NT2/D1 (cell line): ENCODE measurements around the gene ZAR1L.

Experiments used
- DNase-seq: peaks from one replicate; pipeline ENCODE4 v3.0.0-alpha.2; 2011; ENCODE audit warnings: low read depth, low spot score
- H3K27me3 ChIP-seq: 2 replicates; pipeline ENCODE4 v1.6.0; 2011; ENCODE audit warnings: mild to moderate bottlenecking; ENCODE audit not compliant: insufficient read length, insufficient read depth
- H3K36me3 ChIP-seq: 2 replicates; pipeline ENCODE4 v1.6.1; 2011; ENCODE audit warnings: mild to moderate bottlenecking, low read length, mixed read lengths; ENCODE audit not compliant: insufficient read depth, insufficient read length
- H3K4me1 ChIP-seq: 2 replicates; pipeline ENCODE4 v1.5.1; 2011; ENCODE audit not compliant: insufficient read depth, insufficient read length
- H3K4me3 ChIP-seq: 2 replicates; pipeline ENCODE4 v1.5.1; 2011; ENCODE audit warnings: low read depth; ENCODE audit not compliant: insufficient read length
- H3K9ac ChIP-seq: 2 replicates; pipeline ENCODE4 v1.6.0; 2011; ENCODE audit warnings: low read depth; ENCODE audit not compliant: insufficient read length
- H3K9me3 ChIP-seq: 2 replicates; pipeline ENCODE4 v1.5.1; 2011; ENCODE audit warnings: mild to moderate bottlenecking, low read length; ENCODE audit not compliant: insufficient read depth
- SUZ12 ChIP-seq: IDR thresholded peaks from 2 replicates; pipeline ENCODE4 v1.6.1; 2011; ENCODE audit not compliant: insufficient read length, insufficient read depth; ENCODE audit errors: extremely low read depth
- YY1 ChIP-seq: IDR thresholded peaks from 2 replicates; pipeline ENCODE4 v1.6.1; 2011; ENCODE audit not compliant: insufficient read length, insufficient read depth
- ZNF274 ChIP-seq: IDR thresholded peaks from 2 replicates; pipeline ENCODE4 v1.6.1; 2011; ENCODE audit warnings: mild to moderate bottlenecking, low read depth, low read length

The ZAR1L gene

GRCh38 chr13:32262619-32263018 lies 52.5 kb downstream of the ZAR1L start:
- H3K4me1 ChIP-seq = no peaks in the 10 kb centered on the region
- no peaks in the 10 kb centered on the region for H3K9me3 ChIP-seq
- no peak for TF ChIP-seq YY1
- TF ChIP-seq SUZ12 = no peak
- TF ChIP-seq ZNF274 = no peak
- no peaks in the 10 kb centered on the region for H3K36me3 ChIP-seq
- no peak overlapping the region for H3K4me3 ChIP-seq
- no peak overlapping the region for H3K9ac ChIP-seq
- no peak for DNase-seq
- no peaks in the 10 kb centered on the region for H3K27me3 ChIP-seq

GRCh38 chr13:32262165-32262564 lies 53.0 kb downstream of the ZAR1L start:
- Histone ChIP-seq H3K9me3 (no peaks in the 10 kb centered on the region), H3K27me3 (no peaks in the 10 kb centered on the region), H3K4me1 (no peaks in the 10 kb centered on the region), H3K36me3 (no peaks in the 10 kb centered on the region), H3K4me3 (no peak overlapping the region), H3K9ac (no peak overlapping the region)
- no peak for DNase-seq
- TF ChIP-seq YY1 = no peak
- no peak for TF ChIP-seq SUZ12
- no peak for TF ChIP-seq ZNF274

- no peak for TF ChIP-seq ZNF274
- no peak for TF ChIP-seq YY1
- no peak for TF ChIP-seq SUZ12
- H3K9ac ChIP-seq = no peak overlapping the region
- DNase-seq = no peak
- no peaks in the 10 kb centered on the region for H3K27me3 ChIP-seq
- no peaks in the 10 kb centered on the region for H3K9me3 ChIP-seq
- no peaks in the 10 kb centered on the region for H3K36me3 ChIP-seq
- no peak overlapping the region for H3K4me3 ChIP-seq
- no peaks in the 10 kb centered on the region for H3K4me1 ChIP-seq
Measured at GRCh38 chr13:32261567-32261966, 53.6 kb downstream of the ZAR1L start.

DNA sequence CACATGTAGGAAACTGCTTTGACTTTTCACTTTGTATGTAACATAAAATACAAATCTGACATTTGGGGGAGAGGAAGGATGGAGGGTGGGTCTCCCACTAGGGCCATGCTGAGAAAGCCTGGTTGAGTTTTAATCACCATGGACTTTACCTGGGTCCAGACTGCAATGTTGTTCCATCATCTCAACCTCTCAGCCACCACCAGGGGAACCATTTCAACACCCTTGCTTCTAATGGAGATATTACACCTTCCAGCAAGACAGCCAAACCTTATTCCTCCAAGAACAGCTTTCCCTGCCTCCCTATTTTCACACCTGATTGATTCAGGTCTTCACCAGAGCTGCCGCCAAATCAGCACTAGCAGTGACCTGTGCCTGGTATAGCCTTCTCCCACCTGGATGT lies 56.0 kb downstream of the ZAR1L start:
- Histone ChIP-seq H3K4me3 (no peak overlapping the region), H3K36me3 (no peaks in the 10 kb centered on the region), H3K9me3 (no peaks in the 10 kb centered on the region), H3K9ac (no peak overlapping the region), H3K4me1 (no peaks in the 10 kb centered on the region), H3K27me3 (no peaks in the 10 kb centered on the region)
- DNase-seq = no peak
- TF ChIP-seq SUZ12 = no peak

DNA sequence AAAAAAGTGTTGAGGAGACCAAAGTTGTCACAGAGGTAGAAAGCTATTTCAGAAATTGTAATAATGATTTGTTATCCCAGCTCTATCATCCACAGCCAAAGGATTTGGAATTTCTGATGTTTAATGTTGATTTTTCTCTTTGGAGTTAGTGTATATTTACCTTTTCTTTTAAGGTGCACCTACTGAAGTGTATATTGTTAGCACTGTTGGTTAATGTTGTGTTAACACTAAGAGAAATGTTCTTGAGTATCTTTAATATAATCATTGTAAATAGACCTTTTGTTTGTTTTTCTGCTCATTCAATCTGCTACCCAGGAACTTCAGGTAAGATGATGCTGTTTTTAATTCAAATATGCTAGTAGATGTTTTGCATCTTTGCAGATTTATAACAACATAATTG lies 57.5 kb downstream of the ZAR1L start:
- no peak for TF ChIP-seq ZNF274
- no peak for TF ChIP-seq SUZ12
- no peak for TF ChIP-seq YY1
- H3K36me3 ChIP-seq = no peaks in the 10 kb centered on the region
- H3K9me3 ChIP-seq = no peaks in the 10 kb centered on the region
- no peak overlapping the region for H3K9ac ChIP-seq
- no peak for DNase-seq
- no peaks in the 10 kb centered on the region for H3K27me3 ChIP-seq
- H3K4me3 ChIP-seq = no peak overlapping the region
- H3K4me1 ChIP-seq = no peaks in the 10 kb centered on the region

GRCh38 chr13:32256243-32256642 lies 58.9 kb downstream of the ZAR1L start:
- Histone ChIP-seq H3K4me3 (no peak overlapping the region), H3K36me3 (no peaks in the 10 kb centered on the region), H3K27me3 (no peaks in the 10 kb centered on the region), H3K9me3 (no peaks in the 10 kb centered on the region), H3K9ac (no peak overlapping the region), H3K4me1 (no peaks in the 10 kb centered on the region)
- no peak for DNase-seq
- no peak for TF ChIP-seq SUZ12
- TF ChIP-seq YY1 = no peak
- TF ChIP-seq ZNF274 = no peak

GRCh38 chr13:32255724-32256109 lies 59.4 kb downstream of the ZAR1L start:
- Histone ChIP-seq H3K9ac (no peak overlapping the region), H3K9me3 (no peaks in the 10 kb centered on the region), H3K36me3 (no peaks in the 10 kb centered on the region), H3K27me3 (no peaks in the 10 kb centered on the region), H3K4me1 (no peaks in the 10 kb centered on the region), H3K4me3 (no peak overlapping the region)
- DNase-seq = no peak
- no peak for TF ChIP-seq SUZ12
- TF ChIP-seq ZNF274 = no peak
- TF ChIP-seq YY1 = no peak

- Histone ChIP-seq H3K4me1 (no peaks in the 10 kb centered on the region), H3K27me3 (no peaks in the 10 kb centered on the region), H3K36me3 (no peaks in the 10 kb centered on the region), H3K9ac (no peak overlapping the region), H3K9me3 (no peaks in the 10 kb centered on the region), H3K4me3 (no peak overlapping the region)
- TF ChIP-seq ZNF274 (no peak), SUZ12 (no peak), YY1 (no peak)
- no peak for DNase-seq
Measured at GRCh38 chr13:32254916-32255723, 60.0 kb downstream of the ZAR1L start.
